A549 (cell line): Measurements from ENCODE around the gene DTD1. TPM values are rescaled to one million over a fixed set of nuclear protein-coding genes. Genes with fewer than 3 reads are reported as not detected.

Experiments
- ATAC-seq, 2 experiments: fragments of 200-7000 bp in 1 of 2; fragments of >200 bp in 1 of 2; cut with Nextera tagmentation in 1 of 2; cut with Tn5 transposase in 1 of 2; 3 replicates each; pipeline versions ENCODE4 v1.8.0 to v1.9.1; 2018 to 2020; ENCODE audit warnings: mild to moderate bottlenecking in 1 of 2, moderate library complexity in 1 of 2
- CTCF ChIA-PET: fragments of 300-600 bp; sonication (Branson Sonifier 250); formaldehyde crosslinking; extraction: SDS; loops from one replicate; lab custom pipeline; 2021; ENCODE audit warnings: antibody characterized with exemption, inconsistent platforms; lab: Yijun Ruan, JAX
- POLR2A ChIA-PET: fragments of 350-600 bp; formaldehyde crosslinking; extraction: SDS; loops from one replicate; lab custom pipeline; 2021; ENCODE audit warnings: antibody characterized with exemption, inconsistent platforms; lab: Yijun Ruan, JAX
- DNase-seq, 2 experiments: peaks; one replicate each; pipeline versions ENCODE4 v3.0.0 to v3.0.0-alpha.2; 2011 to 2016; ENCODE audit warnings: low read depth in 1 of 2, low spot score in 1 of 2
- FAIRE-seq: peaks from 2 replicates; lab custom pipeline; 2011; peaks lifted over from hg19 to GRCh38; lab: Jason Lieb, UNC
- H3K27ac ChIP-seq, 2 experiments: fragments of >200 bp; sonication (Bioruptor Twin); formaldehyde crosslinking; 3 replicates each; pipeline ENCODE4 v1.5.1; 2016 to 2017
- H3K4me1 ChIP-seq: fragments of >200 bp; sonication (Bioruptor Twin); formaldehyde crosslinking; 3 replicates; pipeline ENCODE4 v1.6.1; 2016
- H3K4me2 ChIP-seq: fragments of >200 bp; sonication (Bioruptor Twin); formaldehyde crosslinking; 3 replicates; pipeline ENCODE4 v1.6.1; 2016
- H3K4me3 ChIP-seq: fragments of >200 bp; sonication (Bioruptor Twin); formaldehyde crosslinking; 3 replicates; pipeline ENCODE4 v1.5.1; 2016
- H3K9me3 ChIP-seq: fragments of >200 bp; sonication (Bioruptor Twin); formaldehyde crosslinking; 3 replicates; pipeline ENCODE4 v1.6.1; 2016
- BHLHE40 ChIP-seq: IDR thresholded peaks from 2 replicates; pipeline ENCODE4 v1.6.1; 2012; ENCODE audit warnings: low read depth, low read length, inconsistent platforms
- CBX8 ChIP-seq: fragments of 200-600 bp; sonication (generic); IDR thresholded peaks from 2 replicates; pipeline ENCODE4 v1.6.1; 2016
- CEBPB ChIP-seq, 2 experiments: fragments of >200 bp in 1 of 2; sonication (Bioruptor Twin) in 1 of 2; formaldehyde crosslinking in 1 of 2; IDR thresholded peaks; 2 replicates each; pipeline ENCODE4 v1.6.1; 2012 to 2016
- CHD4 ChIP-seq: fragments of 200-600 bp; sonication (generic); IDR thresholded peaks from 2 replicates; pipeline ENCODE4 v1.6.1; 2016; ENCODE audit warnings: antibody characterized with exemption, mild to moderate bottlenecking, borderline replicate concordance
- EHF ChIP-seq: fragments of 250-450 bp; sonication (Bioruptor Pico); IDR thresholded peaks from 2 replicates; pipeline ENCODE4 v1.5.0; 2020; ENCODE audit warnings: mild to moderate bottlenecking
- EP300 ChIP-seq, 2 experiments: fragments of >200 bp; sonication (Bioruptor Twin); formaldehyde crosslinking; IDR thresholded peaks; 2 replicates in 1 of 2; 3 replicates in 1 of 2; pipeline ENCODE4 v1.6.1; 2016 to 2017
- ESRRA ChIP-seq: fragments of 150-350 bp; IDR thresholded peaks from 2 replicates; pipeline ENCODE4 v1.6.1; 2014; ENCODE audit warnings: mild to moderate bottlenecking, low read length, borderline replicate concordance
- FOSL2 ChIP-seq, 2 experiments: fragments of 450-650 bp in 1 of 2; fragments of >200 bp in 1 of 2; sonication (Bioruptor Twin) in 1 of 2; formaldehyde crosslinking; IDR thresholded peaks; 2 replicates each; pipeline versions ENCODE4 v1.5.0 to v1.6.1; 2016 to 2020; ENCODE audit warnings: mild to moderate bottlenecking in 1 of 2, moderate library complexity in 1 of 2
- GATA3 ChIP-seq: IDR thresholded peaks from 2 replicates; pipeline ENCODE4 v1.6.1; 2012; ENCODE audit warnings: borderline replicate concordance
- HDAC2 ChIP-seq: fragments of 200-600 bp; sonication (generic); IDR thresholded peaks from 2 replicates; pipeline ENCODE4 v1.6.1; 2016
- HEYL ChIP-seq: fragments of 250-450 bp; sonication (Bioruptor Pico); IDR thresholded peaks from 2 replicates; pipeline ENCODE4 v1.8.0; 2021; ENCODE audit warnings: mild to moderate bottlenecking, moderate library complexity
- HOXA7 ChIP-seq: fragments of 250-450 bp; sonication (Bioruptor Pico); IDR thresholded peaks from 2 replicates; pipeline ENCODE4 v1.5.0; 2020; ENCODE audit warnings: mild to moderate bottlenecking, moderate library complexity
- JUNB ChIP-seq: fragments of >200 bp; sonication (Bioruptor Twin); formaldehyde crosslinking; IDR thresholded peaks from 2 replicates; pipeline ENCODE4 v1.6.1; 2016
- KDM1A ChIP-seq: fragments of 200-600 bp; sonication (generic); IDR thresholded peaks from 2 replicates; pipeline ENCODE4 v1.6.1; 2016; ENCODE audit warnings: low read depth, mild to moderate bottlenecking
- KDM5A ChIP-seq: fragments of 200-600 bp; sonication (generic); IDR thresholded peaks from 2 replicates; pipeline ENCODE4 v1.6.1; 2016; ENCODE audit warnings: antibody characterized with exemption, mild to moderate bottlenecking
- MYC ChIP-seq: IDR thresholded peaks from 2 replicates; pipeline ENCODE4 v1.6.1; 2012; ENCODE audit warnings: mild to moderate bottlenecking, inconsistent platforms, low read length, improper control_type of control experiment, borderline replicate concordance
- PHF8 ChIP-seq: fragments of 200-600 bp; sonication (generic); IDR thresholded peaks from 2 replicates; pipeline ENCODE4 v1.6.1; 2016; ENCODE audit warnings: low read depth, mild to moderate bottlenecking, antibody characterized with exemption, moderate library complexity, borderline replicate concordance
- RCOR1 ChIP-seq: fragments of 150-350 bp; IDR thresholded peaks from 2 replicates; pipeline ENCODE4 v1.6.1; 2014; ENCODE audit warnings: antibody characterized with exemption, low read length, low read depth
- ZNF302 ChIP-seq: fragments of 250-450 bp; sonication (Bioruptor Pico); IDR thresholded peaks from 2 replicates; pipeline ENCODE4 v1.9.0; 2021; ENCODE audit warnings: inconsistent platforms, mild to moderate bottlenecking, moderate library complexity
- ZSCAN20 ChIP-seq: fragments of 250-450 bp; sonication (Bioruptor Pico); IDR thresholded peaks from 2 replicates; pipeline ENCODE4 v1.8.0; 2022; ENCODE audit warnings: mild to moderate bottlenecking, moderate library complexity
- WGBS: methylation state at CpG from one replicate; pipeline ENCODE4 v1.1.6; 2017; ENCODE audit errors: missing lambda C conversion rate; 5-methylcytosine and 5-hydroxymethylcytosine counted together
- polyA plus RNA-seq, 4 experiments: library from polyadenylated mRNA; depleted of rRNA in 3 of 4; stranded (reverse); fragments of >200 nt; fragmentation: RNase III in 1 of 4; extraction: RNeasy Plus Mini Kit Qiagen cat#74134 plus additional on column Dnase treatment in 1 of 4; gene quantifications; 2 replicates in 3 of 4; 3 replicates in 1 of 4; pipeline ENCODE4 v1.2.3, GENCODE V29; 2011 to 2017
- TF ChIP-seq, protein P1 (sequence below): fragments of >200 bp; sonication (Bioruptor Twin); formaldehyde crosslinking; IDR thresholded peaks from 3 replicates; pipeline ENCODE4 v1.5.1; 2016
- TF ChIP-seq, protein P2 (sequence below): fragments of 450-650 bp; IDR thresholded peaks from 2 replicates; pipeline ENCODE4 v1.6.1; 2014; ENCODE audit warnings: antibody characterized with exemption
- TF ChIP-seq, protein P3 (sequence below): fragments of 200-600 bp; sonication (generic); IDR thresholded peaks from 2 replicates; pipeline ENCODE4 v1.6.1; 2016; ENCODE audit warnings: antibody characterized with exemption, mild to moderate bottlenecking, moderate library complexity
- TF ChIP-seq, protein P4 (sequence below): fragments of >200 bp; sonication (Bioruptor Twin); formaldehyde crosslinking; IDR thresholded peaks from 2 replicates; pipeline ENCODE4 v1.6.1; 2016
- TF ChIP-seq, protein P5 (sequence below): fragments of >200 bp; sonication (Bioruptor Twin); formaldehyde crosslinking; IDR thresholded peaks from 3 replicates; pipeline ENCODE4 v1.6.1; 2016
- TF ChIP-seq, protein P6 (sequence below): IDR thresholded peaks from 2 replicates; pipeline ENCODE4 v1.6.1; 2012

The DTD1 gene
- polyA plus RNA-seq, 2 of the 4 experiments (the other 2 are of a cell fraction): 72.8 to 99.3 TPM

DNA sequence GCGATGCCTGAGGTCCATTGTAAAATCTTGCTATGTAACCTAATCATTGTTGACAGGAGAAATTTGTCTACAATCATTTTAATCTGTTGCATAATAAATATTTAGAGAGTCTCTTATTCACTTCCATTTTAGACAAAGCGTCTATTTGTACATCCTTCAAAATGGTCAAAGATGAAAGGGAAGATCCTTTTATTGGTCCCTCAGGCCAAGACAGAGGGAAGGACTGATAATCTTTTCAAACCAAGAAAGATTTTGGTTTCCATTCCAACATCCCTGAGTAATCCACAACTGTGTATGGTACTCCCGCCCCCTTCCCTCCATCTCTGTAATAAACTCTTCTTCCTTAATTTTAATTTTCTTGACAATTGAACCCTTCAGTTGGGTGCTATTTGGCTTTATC lies 114.1 kb downstream of the DTD1 start:
- POLR2A ChIA-PET: no interaction called here
- no peaks in the 10 kb centered on the region for H3K9me3 ChIP-seq
- TF ChIP-seq ZNF302 (CRISPR knock-in tag): no peak
- no peak for TF ChIP-seq CHD4
- TF ChIP-seq RCOR1: no peak
- TF ChIP-seq, protein P1, sequence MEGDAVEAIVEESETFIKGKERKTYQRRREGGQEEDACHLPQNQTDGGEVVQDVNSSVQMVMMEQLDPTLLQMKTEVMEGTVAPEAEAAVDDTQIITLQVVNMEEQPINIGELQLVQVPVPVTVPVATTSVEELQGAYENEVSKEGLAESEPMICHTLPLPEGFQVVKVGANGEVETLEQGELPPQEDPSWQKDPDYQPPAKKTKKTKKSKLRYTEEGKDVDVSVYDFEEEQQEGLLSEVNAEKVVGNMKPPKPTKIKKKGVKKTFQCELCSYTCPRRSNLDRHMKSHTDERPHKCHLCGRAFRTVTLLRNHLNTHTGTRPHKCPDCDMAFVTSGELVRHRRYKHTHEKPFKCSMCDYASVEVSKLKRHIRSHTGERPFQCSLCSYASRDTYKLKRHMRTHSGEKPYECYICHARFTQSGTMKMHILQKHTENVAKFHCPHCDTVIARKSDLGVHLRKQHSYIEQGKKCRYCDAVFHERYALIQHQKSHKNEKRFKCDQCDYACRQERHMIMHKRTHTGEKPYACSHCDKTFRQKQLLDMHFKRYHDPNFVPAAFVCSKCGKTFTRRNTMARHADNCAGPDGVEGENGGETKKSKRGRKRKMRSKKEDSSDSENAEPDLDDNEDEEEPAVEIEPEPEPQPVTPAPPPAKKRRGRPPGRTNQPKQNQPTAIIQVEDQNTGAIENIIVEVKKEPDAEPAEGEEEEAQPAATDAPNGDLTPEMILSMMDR: no peak
- no peak for TF ChIP-seq BHLHE40
- TF ChIP-seq KDM5A: no peak
- no peak for TF ChIP-seq MYC
- TF ChIP-seq, protein P2, sequence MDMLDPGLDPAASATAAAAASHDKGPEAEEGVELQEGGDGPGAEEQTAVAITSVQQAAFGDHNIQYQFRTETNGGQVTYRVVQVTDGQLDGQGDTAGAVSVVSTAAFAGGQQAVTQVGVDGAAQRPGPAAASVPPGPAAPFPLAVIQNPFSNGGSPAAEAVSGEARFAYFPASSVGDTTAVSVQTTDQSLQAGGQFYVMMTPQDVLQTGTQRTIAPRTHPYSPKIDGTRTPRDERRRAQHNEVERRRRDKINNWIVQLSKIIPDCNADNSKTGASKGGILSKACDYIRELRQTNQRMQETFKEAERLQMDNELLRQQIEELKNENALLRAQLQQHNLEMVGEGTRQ: no peak
- TF ChIP-seq JUNB: no peak
- no peak for TF ChIP-seq CBX8
- TF ChIP-seq CEBPB (IDR thresholded peaks at IDR 0.05): no peak
- no peak for TF ChIP-seq ZSCAN20 (CRISPR knock-in tag)
- TF ChIP-seq, protein P3, sequence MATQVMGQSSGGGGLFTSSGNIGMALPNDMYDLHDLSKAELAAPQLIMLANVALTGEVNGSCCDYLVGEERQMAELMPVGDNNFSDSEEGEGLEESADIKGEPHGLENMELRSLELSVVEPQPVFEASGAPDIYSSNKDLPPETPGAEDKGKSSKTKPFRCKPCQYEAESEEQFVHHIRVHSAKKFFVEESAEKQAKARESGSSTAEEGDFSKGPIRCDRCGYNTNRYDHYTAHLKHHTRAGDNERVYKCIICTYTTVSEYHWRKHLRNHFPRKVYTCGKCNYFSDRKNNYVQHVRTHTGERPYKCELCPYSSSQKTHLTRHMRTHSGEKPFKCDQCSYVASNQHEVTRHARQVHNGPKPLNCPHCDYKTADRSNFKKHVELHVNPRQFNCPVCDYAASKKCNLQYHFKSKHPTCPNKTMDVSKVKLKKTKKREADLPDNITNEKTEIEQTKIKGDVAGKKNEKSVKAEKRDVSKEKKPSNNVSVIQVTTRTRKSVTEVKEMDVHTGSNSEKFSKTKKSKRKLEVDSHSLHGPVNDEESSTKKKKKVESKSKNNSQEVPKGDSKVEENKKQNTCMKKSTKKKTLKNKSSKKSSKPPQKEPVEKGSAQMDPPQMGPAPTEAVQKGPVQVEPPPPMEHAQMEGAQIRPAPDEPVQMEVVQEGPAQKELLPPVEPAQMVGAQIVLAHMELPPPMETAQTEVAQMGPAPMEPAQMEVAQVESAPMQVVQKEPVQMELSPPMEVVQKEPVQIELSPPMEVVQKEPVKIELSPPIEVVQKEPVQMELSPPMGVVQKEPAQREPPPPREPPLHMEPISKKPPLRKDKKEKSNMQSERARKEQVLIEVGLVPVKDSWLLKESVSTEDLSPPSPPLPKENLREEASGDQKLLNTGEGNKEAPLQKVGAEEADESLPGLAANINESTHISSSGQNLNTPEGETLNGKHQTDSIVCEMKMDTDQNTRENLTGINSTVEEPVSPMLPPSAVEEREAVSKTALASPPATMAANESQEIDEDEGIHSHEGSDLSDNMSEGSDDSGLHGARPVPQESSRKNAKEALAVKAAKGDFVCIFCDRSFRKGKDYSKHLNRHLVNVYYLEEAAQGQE: no peak
- no peak for TF ChIP-seq GATA3
- TF ChIP-seq, protein P4, sequence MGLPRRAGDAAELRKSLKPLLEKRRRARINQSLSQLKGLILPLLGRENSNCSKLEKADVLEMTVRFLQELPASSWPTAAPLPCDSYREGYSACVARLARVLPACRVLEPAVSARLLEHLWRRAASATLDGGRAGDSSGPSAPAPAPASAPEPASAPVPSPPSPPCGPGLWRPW: no peak
- no peak for TF ChIP-seq FOSL2 (IDR thresholded peaks at IDR 0.05)
- no peak for TF ChIP-seq FOSL2 (CRISPR knock-in tag; IDR thresholded peaks at IDR 0.05)
- TF ChIP-seq, all 56 proteins: peak for 0
- no peak overlapping the region for H3K27ac ChIP-seq
- no peaks in the 10 kb centered on the region for H3K4me1 ChIP-seq
- 65% methylated on average over 3 of the region's 3 CpGs for WGBS
- FAIRE-seq (no peak), ATAC-seq (no peak), DNase-seq (no peak)
- CTCF ChIA-PET: interaction anchor here (1.2 kb wide), 1 partner anchor 70 kb away, joined by 4 read pairs; no protein-coding TSS in a partner anchor
- no peak overlapping the region for H3K4me3 ChIP-seq
- H3K4me2 ChIP-seq: no peak overlapping the region

DNA sequence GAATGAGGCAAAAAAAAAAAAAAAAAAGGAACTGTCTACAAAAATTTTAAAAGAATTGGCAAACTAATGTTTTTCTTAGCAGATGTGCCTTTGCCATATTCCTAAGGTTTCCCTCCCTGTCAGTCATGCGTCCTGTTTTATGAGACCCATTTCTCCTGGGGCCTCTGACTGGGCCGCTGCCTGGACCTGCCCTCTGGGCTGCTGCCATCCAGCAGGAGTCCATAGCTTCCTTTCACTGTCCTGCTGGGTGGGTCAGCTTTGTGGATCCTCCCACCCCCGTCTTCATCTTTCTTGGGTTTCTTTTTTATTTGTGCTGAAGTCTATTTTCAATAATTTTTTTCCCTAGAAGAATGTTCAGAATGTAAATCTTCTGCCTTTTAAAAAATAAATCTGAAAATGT lies 114.9 kb downstream of the DTD1 start:
- CTCF ChIA-PET: no interaction called here
- Histone ChIP-seq H3K4me1 (no peaks in the 10 kb centered on the region), H3K27ac (no peak overlapping the region), H3K4me3 (no peak overlapping the region), H3K4me2 (no peak overlapping the region), H3K9me3 (no peaks in the 10 kb centered on the region)
- no peak for ATAC-seq
- DNase-seq: no peak
- POLR2A ChIA-PET: no interaction called here
- FAIRE-seq: no peak
- WGBS: 67% methylated on average over 3 of the region's 3 CpGs
- TF ChIP-seq GATA3: no peak
- no peak for TF ChIP-seq FOSL2 (IDR thresholded peaks at IDR 0.05)
- no peak for TF ChIP-seq FOSL2 (CRISPR knock-in tag; IDR thresholded peaks at IDR 0.05)
- no peak for TF ChIP-seq KDM1A
- no peak for TF ChIP-seq ESRRA
- no peak for TF ChIP-seq EP300 (IDR thresholded peaks at IDR 0.05)
- no peak for TF ChIP-seq PHF8
- TF ChIP-seq, protein P4: no peak
- no peak for TF ChIP-seq HEYL (CRISPR knock-in tag)
- no peak for TF ChIP-seq HDAC2
- TF ChIP-seq CHD4: no peak
- TF ChIP-seq, protein P5, sequence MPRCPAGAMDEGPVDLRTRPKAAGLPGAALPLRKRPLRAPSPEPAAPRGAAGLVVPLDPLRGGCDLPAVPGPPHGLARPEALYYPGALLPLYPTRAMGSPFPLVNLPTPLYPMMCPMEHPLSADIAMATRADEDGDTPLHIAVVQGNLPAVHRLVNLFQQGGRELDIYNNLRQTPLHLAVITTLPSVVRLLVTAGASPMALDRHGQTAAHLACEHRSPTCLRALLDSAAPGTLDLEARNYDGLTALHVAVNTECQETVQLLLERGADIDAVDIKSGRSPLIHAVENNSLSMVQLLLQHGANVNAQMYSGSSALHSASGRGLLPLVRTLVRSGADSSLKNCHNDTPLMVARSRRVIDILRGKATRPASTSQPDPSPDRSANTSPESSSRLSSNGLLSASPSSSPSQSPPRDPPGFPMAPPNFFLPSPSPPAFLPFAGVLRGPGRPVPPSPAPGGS: no peak
- no peak for TF ChIP-seq MYC
- TF ChIP-seq, protein P6, sequence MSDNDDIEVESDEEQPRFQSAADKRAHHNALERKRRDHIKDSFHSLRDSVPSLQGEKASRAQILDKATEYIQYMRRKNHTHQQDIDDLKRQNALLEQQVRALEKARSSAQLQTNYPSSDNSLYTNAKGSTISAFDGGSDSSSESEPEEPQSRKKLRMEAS: no peak
- TF ChIP-seq HOXA7: no peak
- no peak for TF ChIP-seq JUNB
- no peak for TF ChIP-seq RCOR1
- no peak for TF ChIP-seq EHF (CRISPR knock-in tag)
- TF ChIP-seq KDM5A: no peak
